T-helper 9 cell (primary cell): Measurements from ENCODE around the gene SLC29A2.

Experiments used
- DNase-seq: peaks from one replicate; pipeline ENCODE4 v3.0.0-alpha.2; 2020

SLC29A2 gene

GRCh38 chr11:66346476-66347424 lies 24.8 kb downstream of the SLC29A2 start:
- no peak for DNase-seq

- DNase-seq = no peak
Observed at GRCh38 chr11:66345316-66345649, 26.3 kb downstream of the SLC29A2 start.

- peak; percentile 97 for DNase-seq
Observed at GRCh38 chr11:66344550-66345315, 26.8 kb downstream of the SLC29A2 start, which contains the start of gene BRMS1. Gene BRMS1 (minus strand): TSS chr11:66345104. CDS start chr11:66342234, 2,870 bp downstream.

GRCh38 chr11:66343176-66343575 lies 28.4 kb downstream of the SLC29A2 start:
- DNase-seq = no peak

GRCh38 chr11:66341502-66342126 lies 29.9 kb downstream of the SLC29A2 start:
- no peak for DNase-seq

- no peak for DNase-seq
Observed at GRCh38 chr11:66340596-66341501, 30.7 kb downstream of the SLC29A2 start.

GRCh38 chr11:66339686-66340483 lies 31.7 kb downstream of the SLC29A2 start:
- no peak for DNase-seq

- DNase-seq = no peak
Observed at GRCh38 chr11:66339162-66339675, 32.3 kb downstream of the SLC29A2 start.

GRCh38 chr11:66338276-66339161 lies 33.0 kb downstream of the SLC29A2 start:
- no peak for DNase-seq

- DNase-seq = no peak
Observed at GRCh38 chr11:66337103-66337899, 34.3 kb downstream of the SLC29A2 start.

GRCh38 chr11:66336234-66337102 lies 35.1 kb downstream of the SLC29A2 start, which contains the start of gene RIN1:
Gene RIN1 (minus strand): TSS chr11:66336434. CDS start chr11:66336402, 32 bp downstream.
- no peak for DNase-seq

- DNase-seq = no peak
Observed at GRCh38 chr11:66335531-66336233, 35.9 kb downstream of the SLC29A2 start.

GRCh38 chr11:66334605-66335442 lies 36.7 kb downstream of the SLC29A2 start:
- DNase-seq = no peak

GRCh38 chr11:66333896-66334604 lies 37.5 kb downstream of the SLC29A2 start:
- DNase-seq = no peak

GRCh38 chr11:66333220-66333877 lies 38.2 kb downstream of the SLC29A2 start:
- DNase-seq = no peak
